NB4 (cell line): Measurements from ENCODE around the gene BATF.

Experiments used
- DNase-seq: peaks from one replicate; pipeline ENCODE4 v3.0.0; 2010; ENCODE audit warnings: low read depth
- H3K4me3 ChIP-seq: one replicate; pipeline ENCODE4 v1.5.1; 2011; ENCODE audit warnings: mild to moderate bottlenecking, low read depth, low read length, moderate library complexity
- CTCF ChIP-seq: IDR thresholded peaks from one replicate; pipeline ENCODE4 v1.5.1; 2012; ENCODE audit warnings: low read depth, low read length
- MYC ChIP-seq: IDR thresholded peaks from 2 replicates; pipeline ENCODE4 v1.6.1; 2011; ENCODE audit warnings: low read depth, low read length
- POLR2A ChIP-seq: IDR thresholded peaks from 2 replicates; pipeline ENCODE4 v1.6.1; 2011; ENCODE audit warnings: mild to moderate bottlenecking; ENCODE audit not compliant: insufficient read length; ENCODE audit errors: extremely low read depth
- TF ChIP-seq, protein P1 (sequence below): IDR thresholded peaks from 2 replicates; pipeline ENCODE4 v1.6.1; 2011; ENCODE audit warnings: low read depth, low read length

The BATF gene

GRCh38 chr14:75497701-75498100, 24.6 kb upstream of the BATF start:
- no peak overlapping the region for H3K4me3 ChIP-seq
- no peak for TF ChIP-seq MYC
- no peak for TF ChIP-seq POLR2A
- no peak for TF ChIP-seq CTCF
- TF ChIP-seq, protein P1, sequence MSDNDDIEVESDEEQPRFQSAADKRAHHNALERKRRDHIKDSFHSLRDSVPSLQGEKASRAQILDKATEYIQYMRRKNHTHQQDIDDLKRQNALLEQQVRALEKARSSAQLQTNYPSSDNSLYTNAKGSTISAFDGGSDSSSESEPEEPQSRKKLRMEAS: no peak
- DNase-seq: no peak

DNA sequence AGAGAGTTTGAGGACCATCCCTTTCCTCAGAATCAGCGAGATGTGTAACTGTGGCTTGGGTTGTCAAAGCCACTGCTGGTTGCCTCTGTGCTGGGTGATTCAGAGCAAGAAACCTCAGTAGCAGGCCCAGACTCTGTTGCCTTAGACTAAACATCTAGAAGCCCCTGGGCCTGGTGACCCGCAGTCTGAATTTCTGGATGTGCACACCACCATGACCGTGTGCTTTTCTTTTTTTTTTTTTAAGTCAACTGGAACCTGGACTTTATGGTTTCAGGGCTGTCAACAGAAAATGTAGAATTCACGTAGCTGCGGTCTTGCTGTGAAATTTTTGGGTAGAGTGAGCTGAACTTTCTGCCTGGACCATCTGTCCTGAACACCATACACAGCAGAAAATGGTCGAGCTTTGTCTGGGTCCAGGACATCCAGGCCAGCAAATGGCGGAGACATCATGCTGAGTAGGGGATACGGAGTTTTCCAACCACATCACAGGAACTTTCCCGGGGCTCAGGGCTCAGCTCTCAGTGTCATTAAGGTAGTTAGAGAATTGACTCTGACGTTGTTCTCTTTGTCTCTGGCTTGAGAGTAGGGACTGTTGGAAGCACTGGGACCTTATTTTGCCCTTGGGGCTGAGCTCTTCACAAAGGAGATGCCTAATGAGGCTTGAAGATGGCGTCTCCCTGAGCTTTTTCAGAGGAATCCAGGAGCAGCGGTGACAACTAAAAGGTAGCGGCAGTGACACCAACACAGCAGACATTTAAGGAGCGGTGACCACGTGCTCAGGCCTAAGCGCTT, 23.0 kb upstream of the BATF start:
- no peak for DNase-seq
- H3K4me3 ChIP-seq: no peak overlapping the region
- TF ChIP-seq POLR2A (no peak), MYC (no peak), CTCF (no peak)
- TF ChIP-seq, protein P1: no peak

GRCh38 chr14:75501080-75501479, 21.2 kb upstream of the BATF start:
- no peak for DNase-seq
- TF ChIP-seq MYC (no peak), POLR2A (no peak), CTCF (no peak)
- TF ChIP-seq, protein P1: no peak
- no peak overlapping the region for H3K4me3 ChIP-seq

DNA sequence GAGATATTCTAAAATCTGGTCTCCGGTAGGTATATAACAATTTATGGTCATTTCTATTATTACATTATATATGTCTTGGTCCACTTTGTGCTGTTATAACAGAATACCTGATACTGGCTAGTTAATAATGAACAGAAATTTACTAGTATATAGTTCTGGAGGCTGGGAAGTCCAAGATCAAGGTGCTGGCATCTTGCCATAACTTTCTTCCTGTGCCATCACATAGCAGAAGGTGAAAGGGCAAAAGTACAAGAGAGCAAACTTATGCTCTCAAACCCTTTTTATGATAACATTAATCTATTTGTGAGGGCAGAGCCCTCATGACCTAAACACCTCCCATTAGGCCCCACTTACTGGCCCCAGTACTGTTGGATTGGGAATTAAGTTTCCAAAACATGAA, 17.9 kb upstream of the BATF start:
- TF ChIP-seq CTCF: no peak
- TF ChIP-seq, protein P1: no peak
- no peak for TF ChIP-seq MYC
- no peak for TF ChIP-seq POLR2A
- DNase-seq: no peak
- no peak overlapping the region for H3K4me3 ChIP-seq

DNA sequence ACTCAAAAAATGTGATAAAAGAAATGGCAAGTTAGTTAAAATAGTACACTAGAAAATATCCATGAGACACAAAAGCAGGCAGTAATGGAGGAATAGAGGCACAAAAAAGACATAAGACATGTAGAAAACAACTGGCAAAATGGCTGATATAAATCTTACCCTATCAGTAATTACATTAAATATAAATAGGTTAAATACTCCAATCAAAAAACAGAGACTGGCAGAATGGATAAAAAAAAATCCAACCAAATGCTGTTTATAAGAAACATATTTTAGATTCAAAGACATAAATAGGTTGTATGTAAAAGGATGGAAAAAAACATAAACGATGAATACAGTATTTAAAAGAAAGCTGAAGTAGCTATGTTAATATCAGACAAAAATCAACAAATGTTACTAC, 15.3 kb upstream of the BATF start:
- H3K4me3 ChIP-seq: no peak overlapping the region
- DNase-seq: no peak
- TF ChIP-seq, protein P1: no peak
- TF ChIP-seq MYC: no peak
- no peak for TF ChIP-seq CTCF
- no peak for TF ChIP-seq POLR2A
